Tibial nerve (tissue), 4 donors: ENCODE results near the gene TGM2. TPM values are rescaled to one million over a fixed set of nuclear protein-coding genes. Genes with fewer than 3 reads are reported as not detected.

ENCODE experiments used
- DNase-seq, 2 donors: peaks; one replicate each; pipeline ENCODE4 v3.0.0-alpha.2; 2019; ENCODE audit warnings: low spot score in 2 of 2
- H3K27ac ChIP-seq, 4 donors: fragments of 200-600 bp; sonication (generic) in 3 of 4; one replicate each; pipeline ENCODE4 v1.5.1; 2017 to 2019; ENCODE audit warnings: mild to moderate bottlenecking in 1 of 4
- H3K27me3 ChIP-seq, 2 donors: fragments of 200-600 bp; sonication (generic) in 1 of 2; one replicate each; pipeline versions ENCODE4 v1.5.1 to v1.6.0; 2017 to 2019
- H3K36me3 ChIP-seq, 3 donors: fragments of 200-600 bp; sonication (generic); one replicate each; pipeline ENCODE4 v1.5.1; 2018 to 2019
- H3K4me1 ChIP-seq, 4 donors: fragments of 200-600 bp; sonication (generic) in 3 of 4; one replicate each; pipeline ENCODE4 v1.5.1; 2017 to 2019
- H3K4me3 ChIP-seq, 4 donors: fragments of 200-600 bp; sonication (generic) in 3 of 4; one replicate each; pipeline ENCODE4 v1.5.1; 2017 to 2019; ENCODE audit warnings: mild to moderate bottlenecking in 1 of 4, moderate library complexity in 1 of 4
- H3K9me3 ChIP-seq, 4 donors: fragments of 200-600 bp; sonication (generic) in 3 of 4; one replicate each; pipeline ENCODE4 v1.5.1; 2017 to 2019
- CTCF ChIP-seq, 5 experiments: fragments of 200-600 bp in 3 of 5; fragments of 450-650 bp in 2 of 5; sonication (generic) in 3 of 5; IDR thresholded peaks; one replicate each; pipeline ENCODE4 v1.5.1; 2016 to 2019; ENCODE audit warnings: antibody characterized with exemption in 5 of 5, mild to moderate bottlenecking in 3 of 5, moderate library complexity in 2 of 5
- EP300 ChIP-seq, 2 donors: sonication (generic); formaldehyde crosslinking; IDR thresholded peaks; one replicate each; pipeline ENCODE4 v1.6.1; 2017; ENCODE audit warnings: antibody characterized with exemption in 2 of 2, mild to moderate bottlenecking in 1 of 2
- POLR2A ChIP-seq, 2 donors: fragments of 450-650 bp; IDR thresholded peaks; one replicate each; pipeline ENCODE4 v1.6.1; 2017; ENCODE audit warnings: antibody characterized with exemption in 2 of 2, mild to moderate bottlenecking in 2 of 2, moderate library complexity in 2 of 2
- WGBS, 2 donors: methylation state at CpG; one replicate each; pipeline ENCODE4 v1.1.5; 2018; 5-methylcytosine and 5-hydroxymethylcytosine counted together
- total RNA-seq, 4 donors: library from RNA; depleted of rRNA; stranded (reverse); fragments of >200 nt; gene quantifications; one replicate each; pipeline ENCODE4 v1.1.0, GENCODE V29; 2016

The TGM2 gene
- total RNA-seq, 4 donors from 2014 or later: 17.0 to 87.6 (median 55.8) TPM

DNA sequence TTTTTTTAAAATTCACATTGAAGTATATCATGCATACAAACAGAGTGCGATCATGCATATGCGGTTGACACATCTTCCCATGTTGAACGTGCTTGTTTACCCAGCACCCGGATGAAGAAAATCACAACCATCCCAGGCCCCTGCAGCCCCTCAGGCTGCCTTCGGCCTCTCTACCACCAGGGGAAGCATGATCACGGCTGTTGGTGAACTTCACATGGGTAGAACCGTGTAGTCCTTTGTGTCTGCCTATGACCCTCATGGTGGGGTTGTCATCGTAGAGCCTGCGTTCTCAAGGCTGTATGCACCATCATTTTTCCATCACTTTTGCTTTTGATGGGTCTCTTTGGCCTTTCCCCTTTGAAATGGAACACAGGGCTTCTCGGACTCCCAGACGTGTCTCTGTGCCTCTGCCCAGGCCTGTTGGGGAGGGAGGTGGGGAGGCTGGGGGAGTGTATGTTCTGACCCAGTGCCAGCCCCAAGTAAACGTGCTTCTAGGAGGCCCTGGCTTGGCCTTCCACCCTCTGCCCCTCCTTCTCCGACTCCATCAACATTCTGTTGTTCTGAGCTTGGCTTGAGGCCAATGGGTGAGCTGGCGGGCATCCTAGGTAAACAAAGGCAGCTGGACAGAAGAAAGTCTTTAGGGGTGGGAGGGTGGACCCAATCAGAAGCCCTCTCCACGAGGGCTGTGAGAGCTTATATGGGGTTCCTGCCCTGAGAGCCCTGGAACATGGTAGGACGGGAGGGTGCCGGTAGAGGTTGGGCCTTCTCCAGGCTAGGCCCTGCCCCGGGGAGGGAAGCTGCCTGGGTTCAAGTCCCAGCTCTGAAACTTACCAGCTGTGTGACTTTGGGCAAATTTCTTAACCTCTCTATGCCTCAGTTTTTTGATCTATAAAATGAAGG is 39.7 kb downstream of the TGM2 start:
- peak overlapping the region in 2 of 4 donors; percentile 3 to 25 for H3K27ac ChIP-seq
- H3K4me1 ChIP-seq: peaks cover 0 to 35% (median 8%) of the 10 kb centered on the region in 4 donors
- H3K36me3 ChIP-seq: no peaks in the 10 kb centered on the region
- DNase-seq: peak; percentile 41 to 72
- no peaks in the 10 kb centered on the region for H3K9me3 ChIP-seq
- no peak overlapping the region for H3K4me3 ChIP-seq
- TF ChIP-seq EP300 (IDR thresholded peaks at IDR 0.05) (peak in 1 of 2 donors; percentile 72), CTCF (IDR thresholded peaks at IDR 0.05) (no peak)
- no peaks in the 10 kb centered on the region for H3K27me3 ChIP-seq
- WGBS, 2 donors: 24 to 29% methylated on average over 18 of the region's 18 CpGs

DNA sequence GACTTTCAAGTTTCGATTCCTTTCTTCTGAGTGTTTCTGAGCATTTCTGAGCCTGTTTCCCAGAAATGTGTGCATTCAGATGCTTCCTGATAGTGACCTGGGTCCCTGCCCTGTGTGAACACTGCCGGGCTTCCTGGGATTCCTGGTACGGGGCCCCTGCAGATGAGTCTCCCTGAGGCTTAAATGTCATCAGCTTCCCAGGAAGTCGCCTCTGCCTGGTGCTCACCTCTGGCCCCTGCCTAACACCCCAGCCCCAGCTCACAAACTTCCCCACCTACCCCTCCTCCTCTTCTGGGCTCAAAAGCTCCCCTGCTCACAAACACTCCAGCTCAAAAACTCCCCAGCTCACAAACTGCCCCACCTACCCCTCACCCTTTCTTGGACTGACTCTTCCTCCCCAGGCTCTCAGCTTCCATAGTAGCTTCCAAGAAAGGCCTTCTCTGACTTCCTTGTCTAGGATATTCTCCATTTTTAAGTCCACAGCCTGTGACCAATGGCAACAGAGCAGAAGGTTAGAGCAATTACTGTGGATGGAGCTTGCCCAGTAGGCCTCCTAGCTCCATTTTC is 42.0 kb downstream of the TGM2 start:
- H3K9me3 ChIP-seq: no peaks in the 10 kb centered on the region
- TF ChIP-seq CTCF (IDR thresholded peaks at IDR 0.05) (no peak), EP300 (IDR thresholded peaks at IDR 0.05) (no peak), POLR2A (IDR thresholded peaks at IDR 0.05) (no peak)
- no peaks in the 10 kb centered on the region for H3K36me3 ChIP-seq
- peak overlapping the region in 1 of 4 donors; percentile 4 for H3K27ac ChIP-seq
- H3K4me1 ChIP-seq: peaks cover 0 to 35% (median 8%) of the 10 kb centered on the region in 4 donors
- no peak for DNase-seq
- no peak overlapping the region for H3K4me3 ChIP-seq
- 40 to 43% methylated on average over 4 of the region's 4 CpGs for WGBS, 2 donors
- no peaks in the 10 kb centered on the region for H3K27me3 ChIP-seq

DNA sequence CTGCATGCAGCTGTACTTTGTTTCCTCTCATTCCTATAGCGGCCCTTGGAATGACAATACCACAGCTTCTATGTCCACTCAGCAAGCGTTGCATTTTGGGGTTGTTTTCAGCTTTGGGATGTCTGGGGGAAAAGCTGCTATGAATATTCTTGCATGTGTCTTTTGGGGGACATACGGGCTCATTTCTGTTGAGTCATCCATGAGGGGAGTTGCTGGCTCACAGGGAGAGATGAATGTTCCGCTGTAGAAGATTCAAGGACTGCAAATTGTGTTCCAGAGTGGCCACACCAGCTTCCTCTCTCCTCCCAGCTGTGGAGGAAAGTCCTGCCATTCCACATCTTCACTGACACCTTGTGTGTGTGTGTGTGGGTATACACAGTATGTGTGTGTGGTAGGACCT is 43.3 kb downstream of the TGM2 start:
- Histone ChIP-seq H3K4me1 (peaks cover 0 to 28% (median 8%) of the 10 kb centered on the region in 4 donors), H3K36me3 (no peaks in the 10 kb centered on the region), H3K4me3 (no peak overlapping the region), H3K27ac (no peak overlapping the region), H3K9me3 (no peaks in the 10 kb centered on the region), H3K27me3 (no peaks in the 10 kb centered on the region)
- DNase-seq: no peak
- 78 to 91% methylated on average over 4 of the region's 4 CpGs for WGBS, 2 donors
- TF ChIP-seq POLR2A (IDR thresholded peaks at IDR 0.05) (no peak), CTCF (IDR thresholded peaks at IDR 0.05) (no peak), EP300 (IDR thresholded peaks at IDR 0.05) (no peak)

GRCh38 chr20:38120625-38120988 is 44.5 kb downstream of the TGM2 start:
- 96 to 98% methylated on average over 4 of the region's 4 CpGs for WGBS, 2 donors
- Histone ChIP-seq H3K36me3 (no peaks in the 10 kb centered on the region), H3K4me3 (no peak overlapping the region), H3K27ac (no peak overlapping the region), H3K9me3 (no peaks in the 10 kb centered on the region), H3K27me3 (no peaks in the 10 kb centered on the region), H3K4me1 (peaks cover 0 to 17% (median 6%) of the 10 kb centered on the region in 4 donors)
- DNase-seq: no peak
- TF ChIP-seq EP300 (IDR thresholded peaks at IDR 0.05) (no peak), POLR2A (IDR thresholded peaks at IDR 0.05) (no peak), CTCF (IDR thresholded peaks at IDR 0.05) (no peak)

- H3K9me3 ChIP-seq: no peaks in the 10 kb centered on the region
- no peak for DNase-seq
- H3K27ac ChIP-seq: no peak overlapping the region
- H3K4me3 ChIP-seq: no peak overlapping the region
- WGBS, 2 donors: 78 to 79% methylated on average over 6 of the region's 6 CpGs
- H3K36me3 ChIP-seq: no peaks in the 10 kb centered on the region
- H3K27me3 ChIP-seq: no peaks in the 10 kb centered on the region
- TF ChIP-seq EP300 (IDR thresholded peaks at IDR 0.05) (no peak), POLR2A (IDR thresholded peaks at IDR 0.05) (no peak), CTCF (IDR thresholded peaks at IDR 0.05) (no peak)
- peaks cover 0 to 8% (median 0%) of the 10 kb centered on the region in 4 donors for H3K4me1 ChIP-seq
These were observed 45.6 kb downstream of the TGM2 start for GRCh38 chr20:38119446-38119845.
